AG04449 (cell line): ENCODE data around the gene PLAGL2.
A peak's percentile ranks its signal among the peaks of the same experiment; 100 is the strongest.

Experiments
- CTCF ChIA-PET: fragments of 350-600 bp; formaldehyde crosslinking; extraction: SDS; loops from one replicate; lab custom pipeline; 2021; ENCODE audit warnings: antibody characterized with exemption; lab: Yijun Ruan, JAX
- POLR2A ChIA-PET: fragments of 400-600, 350-600 bp; formaldehyde crosslinking; extraction: SDS; loops from one replicate; lab custom pipeline; 2020; ENCODE audit warnings: antibody characterized with exemption, inconsistent platforms; lab: Yijun Ruan, JAX
- DNase-seq: peaks from one replicate; pipeline ENCODE4 v3.0.0-alpha.2; 2010; ENCODE audit warnings: low read depth, low spot score
- H3K4me3 ChIP-seq: 2 replicates; pipeline ENCODE4 v1.5.1; 2011; ENCODE audit warnings: low read depth, mild to moderate bottlenecking, control low read depth, low read length
- CTCF ChIP-seq: IDR thresholded peaks from one replicate; pipeline ENCODE4 v1.5.1; 2011; ENCODE audit warnings: mild to moderate bottlenecking, moderate library complexity, low read length, control low read depth, inconsistent platforms; ENCODE audit not compliant: insufficient read depth; ENCODE audit errors: missing control alignments

Gene PLAGL2

GRCh38 chr20:32192698-32193097, 14.8 kb downstream of the PLAGL2 start:
- ChIA-PET POLR2A (no interaction called here), CTCF (interaction anchor here (1.6 kb wide), 1 partner anchor 9 kb away, joined by 4 read pairs; no protein-coding TSS in a partner anchor)
- TF ChIP-seq CTCF = no peak

GRCh38 chr20:32191873-32192272, 15.7 kb downstream of the PLAGL2 start:
- no peak for DNase-seq
- H3K4me3 ChIP-seq = no peak overlapping the region
- no peak for TF ChIP-seq CTCF
- ChIA-PET CTCF (no interaction called here), POLR2A (interaction anchor here (0.6 kb wide), 1 partner anchor 133 kb away, joined by 4 read pairs; no protein-coding TSS in a partner anchor)

More at GRCh38 chr20:32192698-32193097, 14.8 kb downstream of the PLAGL2 start:
- H3K4me3 ChIP-seq = no peak overlapping the region
- no peak for DNase-seq

- CTCF ChIA-PET = interaction anchor here (1.2 kb wide), 1 partner anchor 10 kb away, joined by 3 read pairs; no protein-coding TSS in a partner anchor
- DNase-seq = no peak
- POLR2A ChIA-PET = interaction anchor here (0.6 kb wide), 1 partner anchor 134 kb away, joined by 4 read pairs; no protein-coding TSS in a partner anchor
Measured at GRCh38 chr20:32191422-32191821, 16.1 kb downstream of the PLAGL2 start.

GRCh38 chr20:32190616-32191415, 16.7 kb downstream of the PLAGL2 start:
- peak overlapping the region; percentile 61 for H3K4me3 ChIP-seq
- no peak for TF ChIP-seq CTCF
- ChIA-PET CTCF (interaction anchor here (1.2 kb wide), 1 partner anchor 10 kb away, joined by 3 read pairs; no protein-coding TSS in a partner anchor), POLR2A (no interaction called here)
- no peak for DNase-seq

More at GRCh38 chr20:32191422-32191821, 16.1 kb downstream of the PLAGL2 start:
- H3K4me3 ChIP-seq = no peak overlapping the region
- TF ChIP-seq CTCF = no peak

GRCh38 chr20:32189691-32190615, 17.6 kb downstream of the PLAGL2 start:
- TF ChIP-seq CTCF = no peak
- CTCF ChIA-PET = interaction anchor here (0.7 to 1.2 kb wide), 3 partner anchors 10 to 20 kb away, joined by 3 to 4 read pairs (median 3); no protein-coding TSS in a partner anchor
- POLR2A ChIA-PET = no interaction called here
- peak overlapping the region; percentile 61 for H3K4me3 ChIP-seq
- no peak for DNase-seq
